Measurements from ENCODE around the gene HOXD11.

- TF ChIP-seq CTCF (IDR thresholded peaks at IDR 0.05): no peak
- TF ChIP-seq POLR2A (IDR thresholded peaks at IDR 0.05): no peak
- no peak for TF ChIP-seq POLR2AphosphoS5 (IDR thresholded peaks at IDR 0.05)
Observed at GRCh38 chr2:176105078-176105729, 1.9 kb upstream of the HOXD11 start.
